Measurements from ENCODE around the gene KCNQ2. TPM values are rescaled to one million over a fixed set of nuclear protein-coding genes. Genes with fewer than 3 reads are reported as not detected.

Gene KCNQ2
- total RNA-seq, 1 experiment from 2014 or later, result 86.5 TPM

DNA sequence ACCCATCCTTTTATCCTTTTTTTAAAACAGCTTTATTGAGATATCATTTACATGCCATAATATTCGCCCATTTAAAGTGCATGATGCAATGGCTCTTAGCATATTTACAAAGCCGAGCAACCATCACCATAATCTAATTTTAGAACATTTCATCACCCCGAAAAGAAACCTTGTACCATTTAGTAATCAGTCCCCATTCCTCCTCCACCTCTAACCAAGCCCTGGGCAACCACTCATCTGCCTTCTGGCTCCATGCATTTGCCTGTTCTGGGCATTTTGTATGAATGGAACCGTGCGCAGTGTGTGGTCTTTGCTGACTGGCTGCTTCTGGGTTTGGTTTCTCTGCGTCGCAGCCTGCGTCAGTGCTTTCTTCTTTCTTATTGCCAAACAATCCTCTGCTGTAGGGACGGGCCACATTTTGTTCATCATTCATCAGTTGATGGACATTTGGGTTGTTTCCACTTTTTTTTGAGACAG is 36.7 kb upstream of the KCNQ2 start:
- Histone ChIP-seq H3K4me3 (replicated peaks in 1 of 2; ENCODE audit: low read depth in 1 of 2, low read length in 2 of 2) (no peak overlapping the region), H3K9me3 (ENCODE audit: control insufficient read depth in 1 of 2, insufficient read depth in 1 of 2, low read depth in 1 of 2, low read length in 2 of 2) (no peaks in the 10 kb centered on the region; a peak in 1 of 4 replicates), H3K4me2 (ENCODE audit: low read length) (no peak overlapping the region), H3K27me3 (ENCODE audit: insufficient read depth, low read length) (peaks cover 7% of the 10 kb centered on the region; the same call in 1 of the 2 replicates), H3K79me2 (ENCODE audit: insufficient read depth, low read length) (no peaks in the 10 kb centered on the region), H2AFZ (ENCODE audit: low read depth, low read length, poor library complexity, severe bottlenecking) (no peak overlapping the region), H3K9ac (ENCODE audit: low read length) (no peak overlapping the region), H3K4me1 (ENCODE audit: control insufficient read depth in 1 of 2, insufficient read depth in 2 of 2, low read length in 2 of 2) (no peaks in the 10 kb centered on the region), H3K36me3 (ENCODE audit: control insufficient read depth in 1 of 2, insufficient read depth in 2 of 2, low read length in 2 of 2) (no peaks in the 10 kb centered on the region), H4K20me1 (ENCODE audit: insufficient read depth) (no peaks in the 10 kb centered on the region), H3K9me2 (ENCODE audit: insufficient read depth) (no peaks in the 10 kb centered on the region), H3K27ac (ENCODE audit: low read depth, low read length) (no peak overlapping the region)
- RAD21 ChIA-PET (ENCODE audit: low non-redundant PET in 1 of 2, low total read pairs in 2 of 2, uncharacterized antibody in 2 of 2, unreplicated experiment in 2 of 2), result no interaction called here
- BruUV-seq (replicated peaks), result no TSS peak
- POLR2A ChIA-PET, result no interaction called here
- intact Hi-C loops (cut with micrococcal nuclease), result no loop called here
- TF ChIP-seq SRF (IDR thresholded peaks at IDR 0.05; ENCODE audit: low read depth) (no peak), JUND (IDR thresholded peaks at IDR 0.05) (no peak)
- ATAC-seq (no peak), DNase-seq (ENCODE audit: low read depth, low spot score) (no peak)
- CTCF ChIA-PET, result no interaction called here

DNA sequence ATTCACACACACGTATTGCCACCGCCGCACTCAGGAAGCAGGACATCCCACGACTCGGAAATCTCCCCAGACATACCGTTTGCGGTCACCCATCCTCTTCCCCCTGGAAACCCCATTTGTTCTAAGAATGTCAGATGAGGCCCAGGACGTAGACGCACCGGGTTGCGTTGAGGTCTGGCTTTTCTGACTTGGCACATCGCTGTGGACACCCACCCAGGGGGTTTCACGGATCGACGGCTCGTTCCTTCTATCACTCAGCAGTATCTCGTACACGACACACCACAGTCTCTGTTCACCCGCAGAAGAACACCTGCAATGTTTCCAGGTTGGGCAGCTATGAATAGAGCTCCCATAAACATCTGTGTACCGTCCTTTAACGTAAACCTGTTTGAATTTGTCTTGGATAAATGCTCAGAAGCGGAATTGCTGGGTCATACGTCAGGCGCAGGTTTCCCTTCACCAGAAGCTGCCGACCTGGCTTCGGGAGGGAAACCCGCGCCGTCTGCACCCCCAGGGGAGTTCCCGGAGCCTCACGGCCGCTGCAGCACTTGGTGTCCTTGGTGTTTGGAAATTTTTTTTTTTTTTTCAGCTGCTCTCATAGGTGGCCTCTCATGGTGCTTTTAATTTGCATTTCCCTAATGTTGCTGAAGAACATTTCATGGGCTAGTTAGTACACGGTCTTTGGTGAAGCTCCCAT is 35.8 kb upstream of the KCNQ2 start:
- RAD21 ChIA-PET (ENCODE audit: low non-redundant PET in 1 of 2, low total read pairs in 2 of 2, uncharacterized antibody in 2 of 2, unreplicated experiment in 2 of 2), result no interaction called here
- H3K4me1 ChIP-seq (ENCODE audit: control insufficient read depth in 1 of 2, insufficient read depth in 2 of 2, low read length in 2 of 2), result no peaks in the 10 kb centered on the region
- DNase-seq (ENCODE audit: low read depth, low spot score) (no peak), ATAC-seq (no peak)
- no peak overlapping the region for H3K9ac ChIP-seq (ENCODE audit: low read length)
- no peaks in the 10 kb centered on the region for H4K20me1 ChIP-seq (ENCODE audit: insufficient read depth)
- no TSS peak for BruUV-seq (replicated peaks)
- H3K79me2 ChIP-seq (ENCODE audit: insufficient read depth, low read length), result no peaks in the 10 kb centered on the region
- no peak overlapping the region for H3K4me2 ChIP-seq (ENCODE audit: low read length)
- no peak overlapping the region for H3K4me3 ChIP-seq (replicated peaks in 1 of 2; ENCODE audit: low read depth in 1 of 2, low read length in 2 of 2)
- H2AFZ ChIP-seq (ENCODE audit: low read depth, low read length, poor library complexity, severe bottlenecking), result no peak overlapping the region
- intact Hi-C loops (cut with micrococcal nuclease), result no loop called here
- no peaks in the 10 kb centered on the region; a peak in 1 of 4 replicates for H3K9me3 ChIP-seq (ENCODE audit: control insufficient read depth in 1 of 2, insufficient read depth in 1 of 2, low read depth in 1 of 2, low read length in 2 of 2)
- H3K9me2 ChIP-seq (ENCODE audit: insufficient read depth), result no peaks in the 10 kb centered on the region
- H3K27ac ChIP-seq (ENCODE audit: low read depth, low read length), result no peak overlapping the region
- H3K27me3 ChIP-seq (ENCODE audit: insufficient read depth, low read length), result peaks cover 7% of the 10 kb centered on the region; the same call in 1 of the 2 replicates
- POLR2A ChIA-PET, result no interaction called here
- CTCF ChIA-PET, result no interaction called here
- no peaks in the 10 kb centered on the region for H3K36me3 ChIP-seq (ENCODE audit: control insufficient read depth in 1 of 2, insufficient read depth in 2 of 2, low read length in 2 of 2)
- TF ChIP-seq ELF1 (IDR thresholded peaks at IDR 0.05; ENCODE audit: borderline replicate concordance, low read depth), result no peak
- TF ChIP-seq SP1 (IDR thresholded peaks at IDR 0.05; ENCODE audit: low read depth), result no peak
- TF ChIP-seq EZH2phosphoT487 (IDR thresholded peaks at IDR 0.05; ENCODE audit: borderline replicate concordance), result no peak
- no peak for TF ChIP-seq JUND (IDR thresholded peaks at IDR 0.05)
- TF ChIP-seq ZFX (IDR thresholded peaks at IDR 0.05), result no peak
- no peak for TF ChIP-seq EZH2 (IDR thresholded peaks at IDR 0.05)
- TF ChIP-seq RAD21 (IDR thresholded peaks at IDR 0.05; ENCODE audit: low read depth), result no peak
- no peak for TF ChIP-seq SIN3A (IDR thresholded peaks at IDR 0.05; ENCODE audit: low read depth)
- TF ChIP-seq, protein P1, sequence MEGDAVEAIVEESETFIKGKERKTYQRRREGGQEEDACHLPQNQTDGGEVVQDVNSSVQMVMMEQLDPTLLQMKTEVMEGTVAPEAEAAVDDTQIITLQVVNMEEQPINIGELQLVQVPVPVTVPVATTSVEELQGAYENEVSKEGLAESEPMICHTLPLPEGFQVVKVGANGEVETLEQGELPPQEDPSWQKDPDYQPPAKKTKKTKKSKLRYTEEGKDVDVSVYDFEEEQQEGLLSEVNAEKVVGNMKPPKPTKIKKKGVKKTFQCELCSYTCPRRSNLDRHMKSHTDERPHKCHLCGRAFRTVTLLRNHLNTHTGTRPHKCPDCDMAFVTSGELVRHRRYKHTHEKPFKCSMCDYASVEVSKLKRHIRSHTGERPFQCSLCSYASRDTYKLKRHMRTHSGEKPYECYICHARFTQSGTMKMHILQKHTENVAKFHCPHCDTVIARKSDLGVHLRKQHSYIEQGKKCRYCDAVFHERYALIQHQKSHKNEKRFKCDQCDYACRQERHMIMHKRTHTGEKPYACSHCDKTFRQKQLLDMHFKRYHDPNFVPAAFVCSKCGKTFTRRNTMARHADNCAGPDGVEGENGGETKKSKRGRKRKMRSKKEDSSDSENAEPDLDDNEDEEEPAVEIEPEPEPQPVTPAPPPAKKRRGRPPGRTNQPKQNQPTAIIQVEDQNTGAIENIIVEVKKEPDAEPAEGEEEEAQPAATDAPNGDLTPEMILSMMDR (IDR thresholded peaks at IDR 0.05 in 2 of 3, conservative IDR thresholded peaks at IDR 0.05 in 1 of 3; ENCODE audit: borderline replicate concordance in 1 of 3, insufficient read depth in 1 of 3, low read depth in 2 of 3, low read length in 2 of 3), result no peak
- TF ChIP-seq, protein P2, sequence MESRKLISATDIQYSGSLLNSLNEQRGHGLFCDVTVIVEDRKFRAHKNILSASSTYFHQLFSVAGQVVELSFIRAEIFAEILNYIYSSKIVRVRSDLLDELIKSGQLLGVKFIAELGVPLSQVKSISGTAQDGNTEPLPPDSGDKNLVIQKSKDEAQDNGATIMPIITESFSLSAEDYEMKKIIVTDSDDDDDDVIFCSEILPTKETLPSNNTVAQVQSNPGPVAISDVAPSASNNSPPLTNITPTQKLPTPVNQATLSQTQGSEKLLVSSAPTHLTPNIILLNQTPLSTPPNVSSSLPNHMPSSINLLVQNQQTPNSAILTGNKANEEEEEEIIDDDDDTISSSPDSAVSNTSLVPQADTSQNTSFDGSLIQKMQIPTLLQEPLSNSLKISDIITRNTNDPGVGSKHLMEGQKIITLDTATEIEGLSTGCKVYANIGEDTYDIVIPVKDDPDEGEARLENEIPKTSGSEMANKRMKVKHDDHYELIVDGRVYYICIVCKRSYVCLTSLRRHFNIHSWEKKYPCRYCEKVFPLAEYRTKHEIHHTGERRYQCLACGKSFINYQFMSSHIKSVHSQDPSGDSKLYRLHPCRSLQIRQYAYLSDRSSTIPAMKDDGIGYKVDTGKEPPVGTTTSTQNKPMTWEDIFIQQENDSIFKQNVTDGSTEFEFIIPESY (IDR thresholded peaks at IDR 0.05; ENCODE audit: extremely low read depth, insufficient replicate concordance, low read length), result no peak
- TF ChIP-seq YY1 (IDR thresholded peaks at IDR 0.05; ENCODE audit: extremely low read depth, insufficient replicate concordance, low read depth, low read length), result no peak
- TF ChIP-seq POLR2A (IDR thresholded peaks at IDR 0.05; ENCODE audit: borderline replicate concordance, extremely low read depth, insufficient read depth, insufficient read length), result no peak
- TF ChIP-seq, protein P3, sequence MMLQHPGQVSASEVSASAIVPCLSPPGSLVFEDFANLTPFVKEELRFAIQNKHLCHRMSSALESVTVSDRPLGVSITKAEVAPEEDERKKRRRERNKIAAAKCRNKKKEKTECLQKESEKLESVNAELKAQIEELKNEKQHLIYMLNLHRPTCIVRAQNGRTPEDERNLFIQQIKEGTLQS (IDR thresholded peaks at IDR 0.05), result no peak

Measured in HCT116 (cell line).